DMS153 treated with DMSO at 0.1 percent for 48 hours (cell line): ENCODE results near the gene CD44.

Experiments
- DNase-seq: peaks from one replicate; lab custom pipeline; 2025; ENCODE audit not compliant: unreplicated experiment; lab: John Stamatoyannopoulos, UW

CD44 gene

GRCh38 chr11:35138058-35138457, 913 bp upstream of the CD44 start:
- DNase-seq = no peak

GRCh38 chr11:35138606-35138942, 397 bp upstream of the CD44 start:
- no peak for DNase-seq

GRCh38 chr11:35139722-35140282, 831 bp downstream of the CD44 start:
- DNase-seq = no peak

GRCh38 chr11:35141071-35141470, 2.1 kb downstream of the CD44 start:
- no peak for DNase-seq

- DNase-seq = no peak
These were observed 2.6 kb downstream of the CD44 start for GRCh38 chr11:35141571-35141971.

- DNase-seq = no peak
These were observed 3.6 kb downstream of the CD44 start for GRCh38 chr11:35142481-35143075.

- DNase-seq = no peak
These were observed 4.5 kb downstream of the CD44 start for GRCh38 chr11:35143297-35144135.

- DNase-seq = no peak
These were observed 5.3 kb downstream of the CD44 start for GRCh38 chr11:35144136-35144741.

- DNase-seq = no peak
These were observed 5.8 kb downstream of the CD44 start for GRCh38 chr11:35144806-35145205.

- no peak for DNase-seq
These were observed 6.3 kb downstream of the CD44 start for GRCh38 chr11:35145271-35145670.

GRCh38 chr11:35146074-35146521, 7.1 kb downstream of the CD44 start:
- no peak for DNase-seq

GRCh38 chr11:35146711-35147110, 7.7 kb downstream of the CD44 start:
- no peak for DNase-seq

- DNase-seq = no peak
These were observed 8.3 kb downstream of the CD44 start for GRCh38 chr11:35147235-35147634.

GRCh38 chr11:35148163-35148837, 9.3 kb downstream of the CD44 start:
- DNase-seq = no peak

GRCh38 chr11:35150454-35150853, 11.5 kb downstream of the CD44 start:
- DNase-seq = no peak

- no peak for DNase-seq
These were observed 12.3 kb downstream of the CD44 start for GRCh38 chr11:35151241-35151640.

- no peak for DNase-seq
These were observed 12.8 kb downstream of the CD44 start for GRCh38 chr11:35151683-35152280.

- no peak for DNase-seq
These were observed 13.6 kb downstream of the CD44 start for GRCh38 chr11:35152575-35152974.

- no peak for DNase-seq
These were observed 14.3 kb downstream of the CD44 start for GRCh38 chr11:35153280-35153679.

- DNase-seq = no peak
These were observed 16.0 kb downstream of the CD44 start for GRCh38 chr11:35154952-35155351.

- DNase-seq = no peak
These were observed 16.7 kb downstream of the CD44 start for GRCh38 chr11:35155677-35156076.
